Panc1 (cell line): Measurements from ENCODE around the gene PDCD10. TPM values are rescaled to one million over a fixed set of nuclear protein-coding genes. Genes with fewer than 3 reads are reported as not detected.

Experiments
- ATAC-seq: fragments of 200-7000 bp; cut with Tn5 transposase; 2 replicates; pipeline ENCODE4 v1.9.1; 2020; ENCODE audit warnings: mild to moderate bottlenecking, moderate library complexity
- BruUV-seq: library from RNA; stranded (reverse); fragments of 400-500 nt; replicated peaks from 2 replicates; lab custom pipeline; 2021; lab: Mats Ljungman, UMichigan
- CTCF ChIA-PET: fragments of 300-600 bp; sonication (Branson Sonifier 250); formaldehyde crosslinking; loops from one replicate; lab custom pipeline; 2022; ENCODE audit warnings: antibody characterized with exemption; lab: Charles Lee
- POLR2A ChIA-PET: fragments of 300-600 bp; sonication (Branson Sonifier 250); formaldehyde crosslinking; loops from one replicate; lab custom pipeline; 2022; ENCODE audit warnings: antibody characterized with exemption; lab: Charles Lee
- DNase-seq: peaks from one replicate; pipeline ENCODE4 v3.0.0-alpha.2; 2010; ENCODE audit warnings: low read depth, low spot score
- H3K27ac ChIP-seq: 2 replicates; pipeline ENCODE4 v1.5.1; 2011; ENCODE audit warnings: mild to moderate bottlenecking, low read length, inconsistent platforms
- H3K27me3 ChIP-seq: fragments of 200-500 bp; sonication (Bioruptor generic); 2 replicates; pipeline ENCODE4 v1.6.0; 2014; ENCODE audit warnings: low read length, inconsistent platforms; ENCODE audit not compliant: control insufficient read depth, insufficient read depth
- H3K36me3 ChIP-seq: fragments of 200-500 bp; sonication (Bioruptor generic); 2 replicates; pipeline ENCODE4 v1.5.1; 2014; ENCODE audit warnings: inconsistent platforms, mild to moderate bottlenecking, low read length, moderate library complexity; ENCODE audit not compliant: control insufficient read depth, insufficient read depth
- H3K4me1 ChIP-seq: 2 replicates; pipeline ENCODE4 v1.5.1; 2011; ENCODE audit warnings: inconsistent platforms, mild to moderate bottlenecking, low read length, moderate library complexity; ENCODE audit not compliant: control insufficient read depth, insufficient read depth
- H3K4me3 ChIP-seq, 2 experiments: 2 replicates each; pipeline ENCODE4 v1.5.1; 2011 to 2012; ENCODE audit warnings: low read depth in 2 of 2, low read length in 2 of 2, mild to moderate bottlenecking in 2 of 2, inconsistent platforms in 1 of 2, moderate library complexity in 1 of 2
- H3K9me3 ChIP-seq: fragments of 200-500 bp; sonication (Bioruptor generic); 2 replicates; pipeline ENCODE4 v1.5.1; 2014; ENCODE audit warnings: low read depth, mild to moderate bottlenecking, inconsistent platforms, low read length, moderate library complexity; ENCODE audit not compliant: control insufficient read depth, insufficient read depth
- POLR2AphosphoS5 ChIP-seq: IDR thresholded peaks from 2 replicates; pipeline ENCODE4 v1.6.1; 2012; ENCODE audit warnings: mild to moderate bottlenecking, low read depth, low read length, moderate library complexity
- SIN3A ChIP-seq: IDR thresholded peaks from 2 replicates; pipeline ENCODE4 v1.6.1; 2012; ENCODE audit warnings: low read depth, mild to moderate bottlenecking, low read length, moderate library complexity, borderline replicate concordance; ENCODE audit not compliant: insufficient read depth
- TCF7L2 ChIP-seq: IDR thresholded peaks from 2 replicates; pipeline ENCODE4 v1.6.1; 2011; ENCODE audit warnings: mild to moderate bottlenecking, low read depth, low read length, inconsistent platforms
- in situ Hi-C: cut with HindIII; loops from 2 replicates; pipeline ENCODE4 v1.10.0; 2016; ENCODE audit warnings: low sequenced_read_pairs, low pct_unique_long_range_greater_than_20kb
- intact Hi-C: fragments of 100-400 bp; cut with micrococcal nuclease; formaldehyde crosslinking; loops from one replicate; pipeline ENCODE4 v1.10.0; 2022; ENCODE audit not compliant: unreplicated experiment
- total RNA-seq: library from RNA; stranded (reverse); gene quantifications from one replicate; pipeline ENCODE4 v1.2.1, GENCODE V29; 2021; ENCODE audit not compliant: unreplicated experiment
- TF ChIP-seq, protein P1 (sequence below): fragments of 450-650 bp; IDR thresholded peaks from 2 replicates; pipeline ENCODE4 v1.5.1; 2017; ENCODE audit warnings: mild to moderate bottlenecking
- TF ChIP-seq, protein P2 (sequence below), 2 experiments: IDR thresholded peaks; 2 replicates each; pipeline ENCODE4 v1.6.1; 2011 to 2012; ENCODE audit warnings: low read depth in 2 of 2, control low read depth in 1 of 2, low read length in 1 of 2, mild to moderate bottlenecking in 1 of 2, moderate library complexity in 1 of 2; ENCODE audit not compliant: insufficient read depth in 1 of 2

The PDCD10 gene
- total RNA-seq, 1 experiment from 2014 or later = 83.5 TPM

DNA sequence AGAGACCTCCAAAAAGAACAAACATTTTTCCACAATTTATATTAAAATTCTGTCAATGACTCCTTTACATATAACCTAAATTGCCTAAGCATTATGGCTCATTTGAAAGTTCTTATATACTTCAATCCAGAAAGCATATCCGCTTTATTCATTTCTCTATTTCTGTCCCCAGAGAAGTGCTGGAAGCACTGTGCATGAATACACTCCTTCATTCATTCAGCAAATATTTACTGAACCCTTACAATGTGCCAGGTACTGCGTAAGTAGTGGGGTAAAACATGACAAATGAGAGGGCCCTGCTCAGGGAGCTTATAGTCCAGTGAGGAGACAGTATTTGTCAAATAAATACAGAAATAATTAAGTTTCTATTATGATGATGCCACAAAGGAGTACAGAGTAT lies 3.3 kb downstream of the PDCD10 start:
- no peaks in the 10 kb centered on the region for H3K27me3 ChIP-seq
- DNase-seq (no peak), ATAC-seq (no peak)
- H3K4me1 ChIP-seq = peaks cover 43% of the 10 kb centered on the region
- ChIA-PET POLR2A (no interaction called here), CTCF (no interaction called here)
- H3K9me3 ChIP-seq = no peaks in the 10 kb centered on the region
- in situ Hi-C loops (no loop called here), intact Hi-C loops (loop anchor here (10.0 kb wide), 1 partner anchor 313 kb away; no protein-coding TSS in a partner anchor)
- peaks cover 5% of the 10 kb centered on the region for H3K36me3 ChIP-seq
- H3K4me3 ChIP-seq = no peak overlapping the region
- no peak overlapping the region for H3K27ac ChIP-seq
- no TSS peak for BruUV-seq
- TF ChIP-seq POLR2AphosphoS5 (no peak), TCF7L2 (no peak)

DNA sequence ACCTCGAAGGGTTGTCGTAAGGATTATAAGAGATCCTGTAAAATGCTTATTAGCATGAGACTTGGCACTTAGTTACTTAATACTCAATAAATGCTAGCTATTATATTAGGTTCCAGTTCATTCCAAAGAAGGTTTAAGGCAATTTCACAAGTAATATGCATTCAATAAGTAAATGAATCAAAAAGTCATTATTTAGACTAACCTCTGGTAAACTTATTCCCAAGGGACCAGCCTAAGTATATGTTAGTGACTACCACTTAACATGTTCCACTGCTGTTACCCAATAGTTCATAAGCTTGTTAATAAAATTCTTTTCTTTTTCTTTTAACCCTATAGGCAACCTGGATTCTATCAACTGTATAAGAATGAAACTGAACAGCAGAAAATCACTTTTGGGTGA lies 5.1 kb downstream of the PDCD10 start:
- in situ Hi-C loops = no loop called here
- DNase-seq = no peak
- H3K36me3 ChIP-seq = peaks cover 5% of the 10 kb centered on the region

More for the DNA sequence above, 5.1 kb downstream of the PDCD10 start:
- no peak for ATAC-seq
- CTCF ChIA-PET = interaction anchor here (0.6 kb wide), 1 partner anchor 15 kb away, joined by 4 read pairs; no protein-coding TSS in a partner anchor
- intact Hi-C loops = no loop called here
- Histone ChIP-seq H3K4me3 (no peak overlapping the region), H3K9me3 (no peaks in the 10 kb centered on the region), H3K4me1 (peaks cover 39% of the 10 kb centered on the region), H3K27ac (no peak overlapping the region), H3K27me3 (no peaks in the 10 kb centered on the region)
- TF ChIP-seq, protein P1, sequence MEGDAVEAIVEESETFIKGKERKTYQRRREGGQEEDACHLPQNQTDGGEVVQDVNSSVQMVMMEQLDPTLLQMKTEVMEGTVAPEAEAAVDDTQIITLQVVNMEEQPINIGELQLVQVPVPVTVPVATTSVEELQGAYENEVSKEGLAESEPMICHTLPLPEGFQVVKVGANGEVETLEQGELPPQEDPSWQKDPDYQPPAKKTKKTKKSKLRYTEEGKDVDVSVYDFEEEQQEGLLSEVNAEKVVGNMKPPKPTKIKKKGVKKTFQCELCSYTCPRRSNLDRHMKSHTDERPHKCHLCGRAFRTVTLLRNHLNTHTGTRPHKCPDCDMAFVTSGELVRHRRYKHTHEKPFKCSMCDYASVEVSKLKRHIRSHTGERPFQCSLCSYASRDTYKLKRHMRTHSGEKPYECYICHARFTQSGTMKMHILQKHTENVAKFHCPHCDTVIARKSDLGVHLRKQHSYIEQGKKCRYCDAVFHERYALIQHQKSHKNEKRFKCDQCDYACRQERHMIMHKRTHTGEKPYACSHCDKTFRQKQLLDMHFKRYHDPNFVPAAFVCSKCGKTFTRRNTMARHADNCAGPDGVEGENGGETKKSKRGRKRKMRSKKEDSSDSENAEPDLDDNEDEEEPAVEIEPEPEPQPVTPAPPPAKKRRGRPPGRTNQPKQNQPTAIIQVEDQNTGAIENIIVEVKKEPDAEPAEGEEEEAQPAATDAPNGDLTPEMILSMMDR = no peak
- TF ChIP-seq, protein P2, sequence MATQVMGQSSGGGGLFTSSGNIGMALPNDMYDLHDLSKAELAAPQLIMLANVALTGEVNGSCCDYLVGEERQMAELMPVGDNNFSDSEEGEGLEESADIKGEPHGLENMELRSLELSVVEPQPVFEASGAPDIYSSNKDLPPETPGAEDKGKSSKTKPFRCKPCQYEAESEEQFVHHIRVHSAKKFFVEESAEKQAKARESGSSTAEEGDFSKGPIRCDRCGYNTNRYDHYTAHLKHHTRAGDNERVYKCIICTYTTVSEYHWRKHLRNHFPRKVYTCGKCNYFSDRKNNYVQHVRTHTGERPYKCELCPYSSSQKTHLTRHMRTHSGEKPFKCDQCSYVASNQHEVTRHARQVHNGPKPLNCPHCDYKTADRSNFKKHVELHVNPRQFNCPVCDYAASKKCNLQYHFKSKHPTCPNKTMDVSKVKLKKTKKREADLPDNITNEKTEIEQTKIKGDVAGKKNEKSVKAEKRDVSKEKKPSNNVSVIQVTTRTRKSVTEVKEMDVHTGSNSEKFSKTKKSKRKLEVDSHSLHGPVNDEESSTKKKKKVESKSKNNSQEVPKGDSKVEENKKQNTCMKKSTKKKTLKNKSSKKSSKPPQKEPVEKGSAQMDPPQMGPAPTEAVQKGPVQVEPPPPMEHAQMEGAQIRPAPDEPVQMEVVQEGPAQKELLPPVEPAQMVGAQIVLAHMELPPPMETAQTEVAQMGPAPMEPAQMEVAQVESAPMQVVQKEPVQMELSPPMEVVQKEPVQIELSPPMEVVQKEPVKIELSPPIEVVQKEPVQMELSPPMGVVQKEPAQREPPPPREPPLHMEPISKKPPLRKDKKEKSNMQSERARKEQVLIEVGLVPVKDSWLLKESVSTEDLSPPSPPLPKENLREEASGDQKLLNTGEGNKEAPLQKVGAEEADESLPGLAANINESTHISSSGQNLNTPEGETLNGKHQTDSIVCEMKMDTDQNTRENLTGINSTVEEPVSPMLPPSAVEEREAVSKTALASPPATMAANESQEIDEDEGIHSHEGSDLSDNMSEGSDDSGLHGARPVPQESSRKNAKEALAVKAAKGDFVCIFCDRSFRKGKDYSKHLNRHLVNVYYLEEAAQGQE (IDR thresholded peaks at IDR 0.05; ENCODE audit: insufficient read depth in 1 of 2, low read depth in 2 of 2, low read length in 1 of 2) = no peak
- no peak for TF ChIP-seq POLR2AphosphoS5
- no peak for TF ChIP-seq TCF7L2
- no peak for TF ChIP-seq SIN3A
- POLR2A ChIA-PET = no interaction called here
- no TSS peak for BruUV-seq
